HG02571 (cell line): ENCODE data around the gene LRP4.

Source experiments
- ATAC-seq: cut with Tn5 transposase; IDR thresholded peaks from one replicate; pipeline ENCODE4 v1.9.1; 2021; ENCODE audit warnings: mild to moderate bottlenecking, moderate library complexity; ENCODE audit not compliant: unreplicated experiment

Gene LRP4

DNA sequence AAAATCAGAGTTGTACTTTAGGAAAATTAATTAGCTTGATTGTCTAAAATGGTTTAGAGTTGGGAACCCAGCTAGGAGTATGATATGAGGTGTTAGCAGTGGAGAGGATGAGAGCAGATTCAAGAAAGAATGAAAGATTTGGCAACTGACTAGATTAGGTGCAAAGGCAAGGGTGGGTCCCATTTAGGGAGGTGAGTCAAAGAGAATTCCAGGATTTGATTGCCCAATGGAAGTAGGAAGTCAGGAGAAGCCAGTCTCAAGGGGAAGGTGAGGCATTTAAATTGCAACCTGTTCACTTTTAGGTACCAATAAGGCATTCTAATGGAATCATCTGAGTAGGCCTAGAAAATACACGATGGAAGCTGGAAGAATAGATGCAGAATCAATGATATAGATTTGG, 68.7 kb downstream of the LRP4 start:
- ATAC-seq: no peak

- no peak for ATAC-seq
Measured at GRCh38 chr11:46846510-46846830, 71.9 kb downstream of the LRP4 start.

- ATAC-seq: peak; percentile 94
Measured at GRCh38 chr11:46845740-46846509, 72.4 kb downstream of the LRP4 start, which contains the start of gene CKAP5. CKAP5 (minus strand) TSS chr11:46846280; CDS start chr11:46821231, 25,049 bp downstream.

GRCh38 chr11:46845440-46845739, 73.0 kb downstream of the LRP4 start:
- ATAC-seq: no peak

DNA sequence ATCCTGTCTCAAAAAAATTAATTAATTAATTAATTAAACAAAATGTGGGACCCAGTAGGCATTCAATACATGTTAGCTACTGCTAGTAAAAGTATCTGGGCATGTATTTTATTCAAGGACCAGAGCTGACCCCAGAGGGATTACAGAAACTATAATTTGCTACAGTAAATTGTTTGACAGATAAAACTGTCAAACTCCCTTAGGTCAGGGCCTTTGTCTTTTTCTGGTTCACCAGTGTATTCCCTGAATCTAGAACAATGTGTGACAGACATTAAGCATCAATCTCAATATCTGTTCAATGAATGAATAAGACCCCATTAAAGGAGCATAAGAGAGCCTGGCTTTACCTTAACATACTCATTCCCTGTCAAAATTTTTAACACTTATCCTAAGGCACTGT, 78.2 kb downstream of the LRP4 start:
- no peak for ATAC-seq

- ATAC-seq: no peak
Measured at GRCh38 chr11:46838501-46838900, 79.8 kb downstream of the LRP4 start.

- ATAC-seq: no peak
Measured at GRCh38 chr11:46837860-46838259, 80.5 kb downstream of the LRP4 start.

- ATAC-seq: no peak
Measured at GRCh38 chr11:46836870-46837269, 81.5 kb downstream of the LRP4 start.

DNA sequence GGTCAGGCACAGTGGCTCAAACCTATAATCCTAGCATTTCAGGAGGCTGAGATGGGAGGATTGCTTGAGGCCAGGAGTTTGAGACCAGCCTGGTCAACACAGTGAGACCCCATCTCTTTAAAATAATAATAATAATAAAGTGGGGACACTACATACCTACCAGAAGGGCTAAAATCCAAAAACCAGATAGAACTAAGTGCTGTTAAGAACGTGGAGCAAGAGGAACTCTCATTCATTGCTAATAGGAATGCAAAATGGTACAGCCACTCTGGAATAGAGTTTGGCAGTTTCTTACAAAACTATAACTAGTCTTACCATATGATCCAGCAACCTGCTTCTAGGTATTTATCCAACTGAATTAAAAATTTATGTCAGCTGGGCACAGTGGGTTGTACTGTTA, 81.9 kb downstream of the LRP4 start:
- no peak for ATAC-seq

DNA sequence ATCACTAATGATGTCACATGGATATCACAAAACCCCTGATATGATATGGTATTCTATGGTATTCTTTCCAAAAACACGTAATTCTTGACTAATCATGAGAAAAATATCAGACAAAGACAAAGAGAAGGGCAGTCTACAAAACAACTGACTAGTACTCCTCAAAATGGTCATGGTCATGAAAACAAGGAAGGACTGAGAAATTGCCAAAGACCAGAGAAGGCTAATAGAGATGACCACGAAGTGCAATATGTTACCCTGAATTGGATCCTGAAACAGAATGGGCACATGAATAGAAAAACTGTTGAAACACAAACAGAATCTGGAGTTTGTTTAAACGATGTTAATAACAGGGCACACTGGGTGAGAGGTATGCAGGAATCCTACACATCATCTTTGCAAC, 82.5 kb downstream of the LRP4 start:
- no peak for ATAC-seq

- no peak for ATAC-seq
Measured at GRCh38 chr11:46834821-46835220, 83.5 kb downstream of the LRP4 start.

- no peak for ATAC-seq
Measured at GRCh38 chr11:46832511-46833214, 85.7 kb downstream of the LRP4 start.

DNA sequence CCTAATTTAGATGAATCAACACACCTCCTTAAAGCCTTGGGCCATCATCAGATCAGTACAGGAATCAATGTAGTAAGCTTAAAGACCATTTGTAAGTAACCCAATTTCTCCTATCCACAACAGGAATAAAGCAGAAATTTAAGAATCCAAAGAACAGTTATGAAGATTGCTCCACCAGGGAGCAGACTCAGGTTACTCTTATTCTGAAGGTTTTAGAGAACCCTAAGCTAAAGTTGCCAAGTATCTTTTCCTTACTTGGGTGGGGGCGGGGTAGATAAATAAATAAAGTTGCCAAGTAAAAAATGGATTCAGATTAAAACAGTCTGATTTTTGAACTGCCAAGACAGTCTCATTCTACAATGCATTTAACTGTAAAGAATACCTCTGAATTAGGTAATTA, 90.4 kb downstream of the LRP4 start:
- ATAC-seq: no peak

DNA sequence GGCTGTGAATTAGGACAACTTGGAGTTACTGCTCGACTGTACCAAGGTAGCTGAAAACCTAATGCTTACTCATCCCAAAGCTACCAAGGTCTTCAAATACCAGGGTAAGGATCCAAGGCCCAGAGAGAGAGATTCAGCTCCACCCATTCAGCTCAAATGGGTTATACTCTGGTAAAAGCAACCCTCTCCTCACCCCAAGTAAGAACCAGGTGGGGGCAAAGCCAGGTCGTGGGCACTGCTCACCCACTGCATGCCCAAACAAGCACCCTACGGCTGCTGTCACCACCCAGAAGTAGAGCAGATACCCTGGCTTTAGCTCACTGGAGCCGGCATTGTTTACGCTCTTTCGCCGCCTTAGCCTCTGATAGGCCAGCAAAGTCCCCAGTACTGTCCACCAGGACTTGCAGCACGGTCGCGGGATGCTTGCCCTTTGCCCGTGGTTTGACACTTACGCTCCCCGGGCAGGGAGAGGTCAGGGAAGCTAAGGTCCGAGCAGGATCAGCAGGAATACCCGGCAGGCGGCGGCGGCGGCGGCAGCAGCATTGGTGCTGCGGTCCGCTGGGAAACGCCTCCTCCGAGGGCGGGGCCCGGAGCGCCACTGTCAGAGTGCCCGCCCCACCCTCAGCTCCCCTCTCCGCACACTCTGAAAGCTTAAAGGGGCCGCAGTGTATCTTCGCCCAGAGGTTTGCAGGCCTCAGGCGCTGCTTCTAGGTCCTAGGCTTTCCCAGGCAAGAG, 91.9 kb downstream of the LRP4 start:
- ATAC-seq: peak; percentile 89

GRCh38 chr11:46808799-46809431, 109.4 kb downstream of the LRP4 start:
- ATAC-seq: no peak
